K562 (cell line): Measurements from ENCODE around the gene TARS2. TPM values are rescaled to one million over a fixed set of nuclear protein-coding genes. Genes with fewer than 3 reads are reported as not detected.

Experiments used
- ETV1 ChIP-seq: fragments of 450-650 bp; conservative IDR thresholded peaks from 2 replicates; pipeline ENCODE4 v1.6.1; 2016; ENCODE audit warnings: missing genetic modification characterization, control low read depth, low read depth, missing compliant biosample characterization
- ETV5 ChIP-seq: sonication (generic); formaldehyde crosslinking; IDR thresholded peaks from 2 replicates; pipeline ENCODE4 v1.4.0; 2020; ENCODE audit warnings: low read depth, mild to moderate bottlenecking, missing genetic modification reagents
- GATA2 ChIP-seq: sonication (generic); formaldehyde crosslinking; IDR thresholded peaks from 2 replicates; pipeline ENCODE4 v1.4.0; 2020; ENCODE audit warnings: mild to moderate bottlenecking, missing genetic modification reagents
- HMBOX1 ChIP-seq: sonication (generic); IDR thresholded peaks from 2 replicates; pipeline ENCODE4 v1.6.1; 2016
- JUN ChIP-seq, 2 experiments: sonication (generic) in 1 of 2; formaldehyde crosslinking in 1 of 2; IDR thresholded peaks; 2 replicates each; pipeline versions ENCODE4 v1.6.1 to v1.8.0; 2012 to 2022; ENCODE audit warnings: borderline replicate concordance in 2 of 2, mild to moderate bottlenecking in 2 of 2, improper control_type of control experiment in 1 of 2, low read depth in 1 of 2, low read length in 1 of 2, missing genetic modification reagents in 1 of 2
- MAX ChIP-seq: sonication (generic); formaldehyde crosslinking; IDR thresholded peaks from 2 replicates; pipeline ENCODE4 v1.9.0; 2022; ENCODE audit warnings: mild to moderate bottlenecking, missing genetic modification reagents
- PHF8 ChIP-seq: fragments of 200-600 bp; sonication (generic); IDR thresholded peaks from 2 replicates; pipeline ENCODE4 v1.6.1; 2012; ENCODE audit warnings: mixed run types, mild to moderate bottlenecking, inconsistent platforms, low read length, moderate library complexity, borderline replicate concordance
- PRDM10 ChIP-seq: fragments of 450-650 bp; IDR thresholded peaks from 2 replicates; pipeline ENCODE4 v1.6.1; 2018; ENCODE audit not compliant: partially characterized antibody
- TFAM ChIP-seq: fragments of 250-450 bp; sonication (Bioruptor Pico); conservative IDR thresholded peaks from 2 replicates; pipeline ENCODE4 v1.5.0; 2021; ENCODE audit warnings: mild to moderate bottlenecking, moderate library complexity
- ZNF766 ChIP-seq: fragments of 200-800 bp; sonication (Bioruptor generic); conservative IDR thresholded peaks from 2 replicates; pipeline ENCODE4 v1.6.1; 2016; ENCODE audit warnings: missing genetic modification characterization, missing compliant biosample characterization
- polyA plus RNA-seq, 8 experiments: library from polyadenylated mRNA; depleted of rRNA in 4 of 8; stranded (reverse) in 5 of 8; unstranded in 3 of 8; fragments of >200 nt; fragmentation: Nextera tagmentation in 2 of 8; fragmentation: Illumina TruSeq in 1 of 8; extraction: Ambion mirVana in 2 of 8; extraction: Trizol in 1 of 8; gene quantifications; 2 replicates each; pipeline versions ENCODE4 v1.2.1 to v1.2.3, GENCODE V29; 2011 to 2014; ENCODE audit warnings: inconsistent platforms in 1 of 8, missing spikeins in 1 of 8
- total RNA-seq, 7 experiments: library from RNA; depleted of rRNA in 6 of 7; stranded (reverse); fragments of >200 nt in 6 of 7; fragmentation: Illumina TruSeq in 2 of 7; extraction: Trizol in 2 of 7; gene quantifications; 2 replicates each; pipeline versions ENCODE4 v1.2.1 to v1.2.3, GENCODE V29; 2011 to 2021; ENCODE audit warnings: low replicate concordance in 1 of 7
- TF ChIP-seq, protein P1 (sequence below), 2 experiments: fragments of 450-650 bp in 1 of 2; sonication (generic) in 1 of 2; formaldehyde crosslinking in 1 of 2; IDR thresholded peaks in 1 of 2; conservative IDR thresholded peaks in 1 of 2; 2 replicates each; pipeline versions ENCODE4 v1.6.1 to v1.8.1; 2016 to 2023; ENCODE audit warnings: mild to moderate bottlenecking in 2 of 2, moderate library complexity in 2 of 2, inconsistent platforms in 1 of 2, missing genetic modification reagents in 1 of 2
- TF ChIP-seq, protein P2 (sequence below): sonication (generic); formaldehyde crosslinking; IDR thresholded peaks from 2 replicates; pipeline ENCODE4 v1.8.1; 2023; ENCODE audit warnings: mild to moderate bottlenecking, missing genetic modification reagents
- TF ChIP-seq, protein P3 (sequence below), 2 experiments: IDR thresholded peaks in 1 of 2; conservative IDR thresholded peaks in 1 of 2; 2 replicates each; pipeline ENCODE4 v1.6.1; 2016; ENCODE audit warnings: low read depth in 2 of 2, mild to moderate bottlenecking in 1 of 2, missing compliant biosample characterization in 1 of 2, missing genetic modification characterization in 1 of 2, moderate library complexity in 1 of 2

TARS2 gene
- total and polyA plus RNA-seq, 9 of the 15 experiments (the other 6 are each of a cell fraction or from before 2014, with no cell fraction given): 17.0 to 64.2 (median 39.4) TPM

- peak; percentile 58 for TF ChIP-seq PRDM10
- no peak for TF ChIP-seq PHF8
- TF ChIP-seq, protein P1, sequence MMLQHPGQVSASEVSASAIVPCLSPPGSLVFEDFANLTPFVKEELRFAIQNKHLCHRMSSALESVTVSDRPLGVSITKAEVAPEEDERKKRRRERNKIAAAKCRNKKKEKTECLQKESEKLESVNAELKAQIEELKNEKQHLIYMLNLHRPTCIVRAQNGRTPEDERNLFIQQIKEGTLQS (IDR thresholded peaks at IDR 0.05): peak; percentile 43; the same call in 1 of the 2 replicates
- TF ChIP-seq, protein P1 (CRISPR knock-in tag; conservative IDR thresholded peaks at IDR 0.05): no peak; the same call in 1 of the 2 replicates
- peak; percentile 94 for TF ChIP-seq GATA2 (CRISPR knock-in tag)
- TF ChIP-seq ETV1 (tag): peak; percentile 76
- peak; percentile 90 for TF ChIP-seq ETV5 (CRISPR knock-in tag)
- TF ChIP-seq HMBOX1: peak; percentile 80
- TF ChIP-seq ZNF766 (CRISPR knock-in tag): peak; percentile 75
- TF ChIP-seq TFAM: no peak
- TF ChIP-seq, protein P2, sequence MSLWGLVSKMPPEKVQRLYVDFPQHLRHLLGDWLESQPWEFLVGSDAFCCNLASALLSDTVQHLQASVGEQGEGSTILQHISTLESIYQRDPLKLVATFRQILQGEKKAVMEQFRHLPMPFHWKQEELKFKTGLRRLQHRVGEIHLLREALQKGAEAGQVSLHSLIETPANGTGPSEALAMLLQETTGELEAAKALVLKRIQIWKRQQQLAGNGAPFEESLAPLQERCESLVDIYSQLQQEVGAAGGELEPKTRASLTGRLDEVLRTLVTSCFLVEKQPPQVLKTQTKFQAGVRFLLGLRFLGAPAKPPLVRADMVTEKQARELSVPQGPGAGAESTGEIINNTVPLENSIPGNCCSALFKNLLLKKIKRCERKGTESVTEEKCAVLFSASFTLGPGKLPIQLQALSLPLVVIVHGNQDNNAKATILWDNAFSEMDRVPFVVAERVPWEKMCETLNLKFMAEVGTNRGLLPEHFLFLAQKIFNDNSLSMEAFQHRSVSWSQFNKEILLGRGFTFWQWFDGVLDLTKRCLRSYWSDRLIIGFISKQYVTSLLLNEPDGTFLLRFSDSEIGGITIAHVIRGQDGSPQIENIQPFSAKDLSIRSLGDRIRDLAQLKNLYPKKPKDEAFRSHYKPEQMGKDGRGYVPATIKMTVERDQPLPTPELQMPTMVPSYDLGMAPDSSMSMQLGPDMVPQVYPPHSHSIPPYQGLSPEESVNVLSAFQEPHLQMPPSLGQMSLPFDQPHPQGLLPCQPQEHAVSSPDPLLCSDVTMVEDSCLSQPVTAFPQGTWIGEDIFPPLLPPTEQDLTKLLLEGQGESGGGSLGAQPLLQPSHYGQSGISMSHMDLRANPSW (CRISPR knock-in tag): no peak
- TF ChIP-seq MAX (CRISPR knock-in tag): peak; percentile 43
- TF ChIP-seq JUN (IDR thresholded peaks at IDR 0.05; ENCODE audit: borderline replicate concordance, low read depth, low read length): 0 out of 2 replicates have a peak, but pooled peaks have one; percentile 25
- TF ChIP-seq JUN (CRISPR knock-in tag; IDR thresholded peaks at IDR 0.05; ENCODE audit: borderline replicate concordance): no peak
- TF ChIP-seq, protein P3, sequence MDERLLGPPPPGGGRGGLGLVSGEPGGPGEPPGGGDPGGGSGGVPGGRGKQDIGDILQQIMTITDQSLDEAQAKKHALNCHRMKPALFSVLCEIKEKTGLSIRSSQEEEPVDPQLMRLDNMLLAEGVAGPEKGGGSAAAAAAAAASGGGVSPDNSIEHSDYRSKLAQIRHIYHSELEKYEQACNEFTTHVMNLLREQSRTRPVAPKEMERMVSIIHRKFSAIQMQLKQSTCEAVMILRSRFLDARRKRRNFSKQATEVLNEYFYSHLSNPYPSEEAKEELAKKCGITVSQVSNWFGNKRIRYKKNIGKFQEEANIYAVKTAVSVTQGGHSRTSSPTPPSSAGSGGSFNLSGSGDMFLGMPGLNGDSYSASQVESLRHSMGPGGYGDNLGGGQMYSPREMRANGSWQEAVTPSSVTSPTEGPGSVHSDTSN (CRISPR knock-in tag; IDR thresholded peaks at IDR 0.05; ENCODE audit: low read depth): peak; percentile 48; the same call in 1 of the 2 replicates
- TF ChIP-seq, protein P3 (tag; conservative IDR thresholded peaks at IDR 0.05; ENCODE audit: low read depth): peak; percentile 98
These were observed 58.3 kb downstream of the TARS2 start (continued) for GRCh38 chr1:150545486-150546032.
